Gastrocnemius medialis (tissue), 4 donors: ENCODE data around the gene DIPK1A.

Experiments used
- POLR2A ChIP-seq, 2 donors: fragments of 450-650 bp; IDR thresholded peaks; one replicate each; pipeline ENCODE4 v1.6.1; 2017; ENCODE audit warnings: antibody characterized with exemption in 2 of 2, mild to moderate bottlenecking in 2 of 2, moderate library complexity in 2 of 2
- TF ChIP-seq, protein P1 (sequence below), 5 experiments: fragments of 450-650 bp in 3 of 5; fragments of 200-600 bp in 2 of 5; sonication (generic) in 2 of 5; IDR thresholded peaks in 4 of 5; conservative IDR thresholded peaks in 1 of 5; 1 replicate in 4 of 5; 2 replicates in 1 of 5; pipeline ENCODE4 v1.5.1; 2016 to 2019; ENCODE audit warnings: antibody characterized with exemption in 5 of 5, mild to moderate bottlenecking in 3 of 5, moderate library complexity in 3 of 5

DNA sequence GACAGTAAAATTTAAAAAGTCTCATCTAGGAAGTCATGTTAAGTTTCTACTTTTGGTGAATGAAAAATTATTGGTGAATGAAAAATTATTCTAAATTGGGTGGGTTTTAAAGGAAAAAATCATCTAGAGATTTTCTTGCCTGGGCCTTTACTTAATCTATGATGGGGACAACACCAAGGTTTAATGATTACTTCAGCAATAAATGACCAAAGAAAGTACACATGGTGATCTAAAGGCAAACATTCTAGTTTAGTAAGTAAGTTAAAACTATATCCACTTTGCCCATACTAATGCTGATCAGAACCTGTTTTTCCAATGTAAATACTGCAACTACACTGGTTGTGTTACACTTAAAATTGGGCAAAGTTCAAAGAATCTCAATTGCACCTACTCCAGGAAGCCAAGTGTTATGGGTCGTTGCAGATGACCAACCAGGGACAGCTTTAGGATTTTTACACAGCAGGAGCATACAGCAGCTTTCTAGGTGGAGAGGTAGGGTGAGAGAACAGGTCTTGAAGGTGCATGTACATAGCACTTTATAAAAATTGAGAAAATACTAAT is 144.0 kb downstream of the DIPK1A start:
- TF ChIP-seq, protein P1, sequence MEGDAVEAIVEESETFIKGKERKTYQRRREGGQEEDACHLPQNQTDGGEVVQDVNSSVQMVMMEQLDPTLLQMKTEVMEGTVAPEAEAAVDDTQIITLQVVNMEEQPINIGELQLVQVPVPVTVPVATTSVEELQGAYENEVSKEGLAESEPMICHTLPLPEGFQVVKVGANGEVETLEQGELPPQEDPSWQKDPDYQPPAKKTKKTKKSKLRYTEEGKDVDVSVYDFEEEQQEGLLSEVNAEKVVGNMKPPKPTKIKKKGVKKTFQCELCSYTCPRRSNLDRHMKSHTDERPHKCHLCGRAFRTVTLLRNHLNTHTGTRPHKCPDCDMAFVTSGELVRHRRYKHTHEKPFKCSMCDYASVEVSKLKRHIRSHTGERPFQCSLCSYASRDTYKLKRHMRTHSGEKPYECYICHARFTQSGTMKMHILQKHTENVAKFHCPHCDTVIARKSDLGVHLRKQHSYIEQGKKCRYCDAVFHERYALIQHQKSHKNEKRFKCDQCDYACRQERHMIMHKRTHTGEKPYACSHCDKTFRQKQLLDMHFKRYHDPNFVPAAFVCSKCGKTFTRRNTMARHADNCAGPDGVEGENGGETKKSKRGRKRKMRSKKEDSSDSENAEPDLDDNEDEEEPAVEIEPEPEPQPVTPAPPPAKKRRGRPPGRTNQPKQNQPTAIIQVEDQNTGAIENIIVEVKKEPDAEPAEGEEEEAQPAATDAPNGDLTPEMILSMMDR (IDR thresholded peaks at IDR 0.05 in 4 of 5, conservative IDR thresholded peaks at IDR 0.05 in 1 of 5): no peak
- no peak for TF ChIP-seq POLR2A (IDR thresholded peaks at IDR 0.05)
